Measurements from ENCODE around the gene C11orf91.

DNA sequence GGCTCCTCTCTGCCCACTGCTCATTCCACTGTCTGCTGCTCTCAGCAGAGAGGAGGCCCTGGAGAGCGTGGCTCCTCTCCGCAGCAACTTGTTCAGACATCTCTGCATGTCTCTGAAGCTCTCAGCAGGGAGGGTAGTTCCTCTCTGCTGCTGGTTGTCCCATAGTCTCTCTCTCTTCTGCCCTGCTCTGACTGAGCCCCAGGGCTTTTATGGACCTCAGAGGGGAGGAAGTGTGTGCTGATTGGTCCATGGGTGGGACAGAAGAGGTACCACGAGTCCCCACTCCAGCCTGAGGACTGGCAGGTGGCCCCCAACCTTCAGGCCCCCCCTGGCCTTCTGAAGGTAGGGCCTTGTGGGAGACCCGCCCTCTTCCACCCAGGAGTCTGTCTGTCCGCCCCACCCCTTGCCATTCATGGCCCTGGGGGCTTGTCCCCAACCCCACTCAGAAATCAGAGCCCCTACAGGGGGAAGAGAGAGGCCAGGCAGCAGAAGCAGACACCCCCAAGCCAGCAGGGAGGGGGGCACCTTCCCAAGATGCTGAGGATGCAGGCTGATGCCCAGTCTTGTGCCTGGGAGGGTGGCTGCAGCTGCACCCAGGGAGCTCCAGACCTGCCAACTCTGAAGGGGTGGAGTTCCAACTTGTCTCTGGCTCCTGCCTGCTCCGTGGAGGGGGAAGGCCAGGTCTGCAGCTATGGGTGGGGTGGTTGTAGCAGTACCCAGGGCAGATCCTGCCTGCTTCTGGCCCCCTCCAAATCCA, 35.1 kb downstream of the C11orf91 start:
- no peak for TF ChIP-seq POLR2AphosphoS5 (IDR thresholded peaks at IDR 0.05; ENCODE audit: borderline replicate concordance, low read depth, low read length)
- no peak for TF ChIP-seq EZH2 (IDR thresholded peaks at IDR 0.05)
